GM23248 (cell line): Measurements from ENCODE around the gene DHDDS.
"Not testable (repeated sequence)": the region's sequence is repeated elsewhere in the genome, so short reads cannot be mapped to it uniquely, and the experiment has no call there.

Experiments used
- EZH2 ChIP-seq: fragments of 200-600 bp; sonication (generic); IDR thresholded peaks from 2 replicates; pipeline ENCODE4 v1.6.1; 2018; ENCODE audit warnings: antibody characterized with exemption, mild to moderate bottlenecking; ENCODE audit not compliant: insufficient read depth, poor library complexity, severe bottlenecking
- EZH2phosphoT487 ChIP-seq: fragments of 200-600 bp; sonication (generic); IDR thresholded peaks from 2 replicates; pipeline ENCODE4 v1.6.1; 2018; ENCODE audit warnings: antibody characterized with exemption, moderate library complexity, mild to moderate bottlenecking, low read depth; ENCODE audit not compliant: insufficient read depth

DNA sequence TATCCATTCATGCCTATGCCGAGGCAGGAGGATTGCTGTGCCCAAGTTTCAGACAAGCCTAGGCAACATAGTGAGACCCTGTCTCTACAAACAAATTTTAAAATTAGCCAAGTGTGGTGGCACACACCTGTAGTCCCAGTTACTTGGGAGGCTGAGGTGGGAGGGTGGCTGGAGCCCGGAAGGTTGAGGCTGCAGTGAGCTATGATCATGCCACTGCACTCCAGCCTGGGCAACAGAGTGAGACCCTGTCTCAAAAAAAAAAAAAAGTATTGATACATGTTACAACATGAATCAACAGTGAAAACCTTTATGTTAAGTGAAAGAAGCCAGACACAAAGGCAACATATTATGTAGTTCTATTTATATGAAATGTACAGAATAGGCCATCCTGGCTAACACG lies 47.1 kb upstream of the DHDDS start:
- TF ChIP-seq EZH2, EZH2phosphoT487: not testable (repeated sequence)
